ENCODE data around the gene NR2C1.

NR2C1 gene

DNA sequence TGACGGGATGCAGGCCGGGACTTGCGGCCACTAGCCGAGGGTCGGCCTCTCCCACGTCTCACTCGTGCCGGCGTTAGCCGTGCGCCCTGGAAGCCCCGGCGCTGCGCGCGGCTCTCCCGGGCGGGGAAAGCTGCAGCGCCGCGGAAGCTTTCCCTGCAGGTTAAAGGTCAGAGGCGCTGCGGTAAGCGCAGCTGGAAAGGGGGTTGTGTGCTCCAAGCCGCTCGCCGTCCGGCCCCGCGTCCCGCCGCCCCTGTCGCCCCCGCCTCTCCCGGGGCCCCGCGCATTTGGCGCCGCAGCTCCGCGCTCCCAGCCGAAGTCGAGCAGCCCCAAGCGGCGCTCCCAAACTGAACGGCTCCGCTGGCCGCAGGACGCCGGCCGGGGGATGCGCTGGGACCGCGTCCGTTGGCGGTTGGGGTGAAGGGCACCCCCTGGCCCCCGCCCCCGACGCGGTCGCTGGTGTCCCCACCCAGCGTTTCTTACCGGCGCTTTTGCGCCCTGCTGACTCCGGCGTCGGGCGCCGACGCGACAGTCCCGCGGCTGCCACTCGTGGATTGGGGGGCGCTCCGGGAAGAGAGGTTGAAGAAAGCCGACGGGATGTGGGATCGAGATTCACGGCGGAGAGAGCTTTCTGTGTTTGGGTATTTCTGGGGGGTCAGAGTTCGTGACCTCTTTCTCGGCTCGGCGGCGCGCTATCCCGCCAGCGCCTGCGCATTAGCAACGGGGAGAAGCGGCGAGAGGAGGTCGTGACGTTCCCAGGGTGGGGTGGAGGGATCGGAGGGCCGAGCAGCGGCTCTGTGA, at the start of gene NR2C1:
TSS of gene NR2C1 (minus strand) at position 719 of the 798 bp plus-strand sequence. CDS start 6,234 bp downstream, outside the sequence.
- peak; percentile 47 for DNase-seq (ENCODE audit: low read depth, low spot score)
- H3K4me3 ChIP-seq (ENCODE audit: low read depth, low read length) = peak within 1 kb of the TSS; percentile 86
- TF ChIP-seq, protein P1, sequence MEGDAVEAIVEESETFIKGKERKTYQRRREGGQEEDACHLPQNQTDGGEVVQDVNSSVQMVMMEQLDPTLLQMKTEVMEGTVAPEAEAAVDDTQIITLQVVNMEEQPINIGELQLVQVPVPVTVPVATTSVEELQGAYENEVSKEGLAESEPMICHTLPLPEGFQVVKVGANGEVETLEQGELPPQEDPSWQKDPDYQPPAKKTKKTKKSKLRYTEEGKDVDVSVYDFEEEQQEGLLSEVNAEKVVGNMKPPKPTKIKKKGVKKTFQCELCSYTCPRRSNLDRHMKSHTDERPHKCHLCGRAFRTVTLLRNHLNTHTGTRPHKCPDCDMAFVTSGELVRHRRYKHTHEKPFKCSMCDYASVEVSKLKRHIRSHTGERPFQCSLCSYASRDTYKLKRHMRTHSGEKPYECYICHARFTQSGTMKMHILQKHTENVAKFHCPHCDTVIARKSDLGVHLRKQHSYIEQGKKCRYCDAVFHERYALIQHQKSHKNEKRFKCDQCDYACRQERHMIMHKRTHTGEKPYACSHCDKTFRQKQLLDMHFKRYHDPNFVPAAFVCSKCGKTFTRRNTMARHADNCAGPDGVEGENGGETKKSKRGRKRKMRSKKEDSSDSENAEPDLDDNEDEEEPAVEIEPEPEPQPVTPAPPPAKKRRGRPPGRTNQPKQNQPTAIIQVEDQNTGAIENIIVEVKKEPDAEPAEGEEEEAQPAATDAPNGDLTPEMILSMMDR (IDR thresholded peaks at IDR 0.05; ENCODE audit: insufficient read depth, low read length, missing control alignments) = no peak
- CTCF ChIA-PET = interaction anchor here (0.6 to 3.1 kb wide), 31 partner anchors 9 to 1590 kb away, joined by 3 to 51 read pairs (median 4); partner anchors contain the start of genes NDUFA12 and VEZT
- POLR2A ChIA-PET = interaction anchor here (0.6 to 0.9 kb wide), 4 partner anchors 17 to 1346 kb away, joined by 3 to 4 read pairs (median 3); no protein-coding TSS in a partner anchor

DNA sequence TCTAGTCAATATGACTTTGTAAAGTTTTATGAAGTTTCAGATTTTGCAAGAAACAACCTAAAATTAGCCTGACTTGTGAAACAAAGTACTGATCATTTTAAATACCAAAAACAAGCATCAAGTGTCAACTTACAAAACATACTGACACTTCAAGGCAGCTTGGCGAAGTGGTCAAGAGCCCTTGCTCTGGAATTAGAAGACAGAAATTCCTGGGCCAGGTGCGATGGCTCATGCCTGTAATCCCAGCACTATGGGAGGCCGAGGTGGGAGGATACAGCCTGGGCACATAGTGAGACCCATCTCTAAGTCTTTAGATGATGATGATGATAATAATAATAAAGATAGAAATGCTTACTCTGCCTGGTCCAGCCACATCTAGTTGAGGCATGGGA, 45.4 kb upstream of the NR2C1 start:
- TF ChIP-seq, protein P1 (IDR thresholded peaks at IDR 0.05; ENCODE audit: insufficient read depth, low read length, missing control alignments) = no peak
- H3K4me3 ChIP-seq (ENCODE audit: low read depth, low read length) = no peak overlapping the region
- DNase-seq (ENCODE audit: low read depth, low spot score) = no peak
- ChIA-PET CTCF (interaction anchor here (1.3 to 1.5 kb wide), 3 partner anchors 215 to 415 kb away, joined by 3 to 5 read pairs (median 4); no protein-coding TSS in a partner anchor), POLR2A (no interaction called here)

DNA sequence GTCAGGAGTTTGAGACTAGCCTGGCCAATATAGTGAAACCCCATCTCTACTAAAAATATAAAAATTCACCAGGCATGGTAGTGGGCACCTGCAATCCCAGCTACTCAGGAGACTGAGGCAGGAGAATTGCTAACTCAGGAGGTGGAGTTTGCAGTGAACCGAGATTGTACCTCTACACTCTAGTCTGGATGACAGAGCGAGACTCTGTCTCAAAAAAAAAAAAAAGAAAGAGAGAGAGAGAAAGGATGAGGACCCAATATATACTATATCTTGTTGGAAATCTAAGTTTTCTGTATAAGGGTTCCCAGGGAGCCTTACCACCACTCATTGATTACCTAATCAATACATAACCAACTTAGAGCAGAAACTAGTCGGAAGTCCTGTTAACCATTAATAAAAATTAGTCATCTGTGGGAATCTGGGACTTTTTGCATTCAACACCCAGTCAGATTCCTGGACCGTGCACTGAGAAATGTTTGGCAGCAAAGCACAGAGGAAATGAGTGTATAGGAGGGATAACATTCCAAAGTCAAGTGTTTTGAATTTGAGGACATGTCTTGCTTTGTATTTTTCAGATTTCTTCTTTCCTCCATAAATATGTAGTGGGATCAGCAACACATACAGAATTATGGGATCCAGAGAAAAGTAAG, 44.8 kb upstream of the NR2C1 start:
- no peak for DNase-seq (ENCODE audit: low read depth, low spot score)
- CTCF ChIA-PET = interaction anchor here (1.2 to 3.8 kb wide), 24 partner anchors 15 to 421 kb away, joined by 3 to 142 read pairs (median 8); partner anchors contain the start of genes FGD6, NR2C1 and VEZT
- POLR2A ChIA-PET = no interaction called here
- TF ChIP-seq, protein P1 (IDR thresholded peaks at IDR 0.05; ENCODE audit: insufficient read depth, low read length, missing control alignments) = no peak
- no peak overlapping the region for H3K4me3 ChIP-seq (ENCODE audit: low read depth, low read length)

DNA sequence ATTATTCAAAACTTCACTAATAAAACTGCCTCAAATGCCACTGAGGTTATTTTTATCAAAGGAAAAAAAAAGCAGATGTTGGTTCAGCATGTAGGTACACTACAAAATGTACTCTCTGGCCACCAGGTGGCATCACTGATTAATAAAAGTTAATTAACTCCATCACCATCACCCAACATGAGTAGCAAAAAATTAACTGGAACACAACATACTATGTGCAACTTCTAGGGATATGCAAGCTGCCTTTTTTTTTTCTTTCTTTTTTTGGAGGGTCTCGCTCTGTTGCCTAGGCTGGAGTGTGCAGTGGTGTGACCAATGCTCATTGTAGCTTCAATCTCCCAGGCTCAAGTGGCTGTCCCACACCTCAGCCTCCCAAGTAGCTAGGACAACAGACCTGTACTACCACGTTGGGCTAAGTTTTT, 43.8 kb upstream of the NR2C1 start:
- ChIA-PET POLR2A (no interaction called here), CTCF (interaction anchor here (0.7 to 3.8 kb wide), 55 partner anchors 9 to 467 kb away, joined by 3 to 142 read pairs (median 5); partner anchors contain the start of genes FGD6, NR2C1 and VEZT)
- TF ChIP-seq, protein P1 (IDR thresholded peaks at IDR 0.05; ENCODE audit: insufficient read depth, low read length, missing control alignments) = peak; percentile 35
- H3K4me3 ChIP-seq (ENCODE audit: low read depth, low read length) = no peak overlapping the region
- DNase-seq (ENCODE audit: low read depth, low spot score) = no peak

DNA sequence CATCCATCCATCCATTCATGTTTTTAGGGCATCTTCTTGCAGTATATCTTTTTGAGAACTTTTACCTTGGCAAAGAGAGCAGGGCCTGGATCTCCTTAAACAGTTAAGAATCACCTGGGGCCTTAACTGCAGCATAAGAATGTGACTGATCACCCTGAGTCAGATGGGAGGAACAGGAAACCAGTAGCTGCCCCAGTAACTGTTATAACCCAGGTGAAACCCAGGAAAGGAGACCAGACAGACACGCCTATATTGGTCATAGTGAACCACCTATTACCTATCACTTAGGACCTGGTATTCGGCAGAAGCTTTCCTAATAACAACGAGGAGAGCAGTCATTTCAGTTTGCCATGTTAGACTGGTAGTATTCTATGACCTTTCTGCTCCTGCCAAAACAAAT, 43.4 kb upstream of the NR2C1 start:
- POLR2A ChIA-PET = no interaction called here
- no peak overlapping the region for H3K4me3 ChIP-seq (ENCODE audit: low read depth, low read length)
- TF ChIP-seq, protein P1 (IDR thresholded peaks at IDR 0.05; ENCODE audit: insufficient read depth, low read length, missing control alignments) = no peak
- no peak for DNase-seq (ENCODE audit: low read depth, low spot score)
- CTCF ChIA-PET = interaction anchor here (0.7 to 3.8 kb wide), 53 partner anchors 8 to 467 kb away, joined by 3 to 142 read pairs (median 5); partner anchors contain the start of genes FGD6, NR2C1 and VEZT

All from AG04449 (cell line).